Measurements from ENCODE around the gene SV2C.

The SV2C gene

GRCh38 chr5:76104027-76104426 is 20.8 kb downstream of the SV2C start:
- DNase-seq (ENCODE audit: low spot score): no peak

GRCh38 chr5:76106149-76106548 is 23.0 kb downstream of the SV2C start:
- DNase-seq (ENCODE audit: low spot score): no peak

GRCh38 chr5:76111477-76112174 is 28.4 kb downstream of the SV2C start:
- DNase-seq (ENCODE audit: low spot score): no peak

DNA sequence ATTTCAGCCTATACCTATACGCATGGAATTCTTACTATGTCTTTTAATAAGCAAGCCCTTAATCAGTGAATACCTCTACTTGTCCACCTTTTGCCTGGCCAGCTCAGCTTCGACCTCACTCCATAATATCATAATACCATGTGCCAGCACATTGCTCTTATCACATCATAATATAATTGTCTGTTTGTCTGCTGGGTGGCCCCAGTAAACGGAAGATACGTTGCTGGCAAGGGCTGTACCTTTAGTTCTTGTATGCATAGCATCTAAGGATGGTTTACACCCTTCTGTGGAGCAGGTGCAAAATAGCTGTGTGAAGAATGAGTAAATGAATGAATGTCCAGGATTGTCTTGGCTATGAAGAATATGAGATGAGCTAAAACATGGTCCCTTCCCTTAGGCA is 29.9 kb downstream of the SV2C start:
- no peak for DNase-seq (ENCODE audit: low spot score)

DNA sequence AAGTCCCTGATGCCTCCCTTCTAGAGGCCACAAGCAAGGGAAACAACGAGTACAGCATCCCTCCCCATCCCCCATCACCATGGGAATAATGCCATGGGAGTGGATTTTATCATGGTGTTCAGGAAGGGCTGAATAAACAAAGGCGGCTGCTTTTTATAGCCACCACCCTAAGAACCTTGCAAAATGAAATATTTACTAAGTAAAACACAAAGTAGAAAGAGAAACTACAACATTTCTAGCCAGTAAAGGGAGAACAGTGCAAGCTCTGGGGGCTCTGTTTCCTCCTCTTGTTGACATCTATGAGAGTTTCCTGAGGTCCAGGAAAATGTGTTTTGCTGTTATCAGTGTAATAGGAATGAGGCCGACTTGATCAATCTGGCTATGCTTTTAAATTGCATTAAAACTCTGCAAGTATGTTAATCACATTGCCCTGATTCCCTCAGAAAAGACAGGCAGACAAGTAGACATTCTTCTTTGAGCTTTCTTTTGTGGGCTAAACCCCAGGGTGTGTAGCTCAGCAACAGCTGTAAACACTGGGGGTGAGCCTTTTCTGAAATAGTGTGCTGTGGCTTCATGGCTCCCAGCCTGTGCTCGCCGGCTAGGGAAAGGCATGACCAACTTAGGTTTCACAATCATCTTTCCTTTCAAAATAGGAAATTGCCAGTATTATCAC is 31.1 kb downstream of the SV2C start:
- no peak for DNase-seq (ENCODE audit: low spot score)

GRCh38 chr5:76125346-76125745 is 42.2 kb downstream of the SV2C start:
- no peak for DNase-seq (ENCODE audit: low spot score)

GRCh38 chr5:76125888-76126287 is 42.7 kb downstream of the SV2C start:
- DNase-seq (ENCODE audit: low spot score): no peak

DNA sequence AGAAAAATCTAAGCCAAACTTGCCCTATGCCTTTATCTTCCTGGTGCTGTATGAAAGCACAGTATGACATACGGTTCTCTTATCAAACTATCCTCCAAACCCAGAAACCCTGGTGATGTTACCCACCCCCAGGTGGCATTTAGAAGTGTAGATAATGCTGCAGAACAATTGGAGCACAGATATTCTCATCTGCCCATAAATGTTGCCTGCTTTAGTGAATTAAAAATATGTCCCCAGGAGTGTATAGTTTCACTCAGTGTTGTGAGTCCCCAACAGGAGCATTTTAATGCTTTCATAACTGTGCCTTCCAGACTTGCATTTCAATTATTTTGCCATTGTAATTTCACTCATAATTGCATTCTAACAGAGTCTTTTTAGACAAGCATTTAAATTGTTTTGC is 50.8 kb downstream of the SV2C start:
- no peak for DNase-seq (ENCODE audit: low spot score)

- no peak for DNase-seq (ENCODE audit: low spot score)
These were observed 51.5 kb downstream of the SV2C start for GRCh38 chr5:76134646-76135045.

DNA sequence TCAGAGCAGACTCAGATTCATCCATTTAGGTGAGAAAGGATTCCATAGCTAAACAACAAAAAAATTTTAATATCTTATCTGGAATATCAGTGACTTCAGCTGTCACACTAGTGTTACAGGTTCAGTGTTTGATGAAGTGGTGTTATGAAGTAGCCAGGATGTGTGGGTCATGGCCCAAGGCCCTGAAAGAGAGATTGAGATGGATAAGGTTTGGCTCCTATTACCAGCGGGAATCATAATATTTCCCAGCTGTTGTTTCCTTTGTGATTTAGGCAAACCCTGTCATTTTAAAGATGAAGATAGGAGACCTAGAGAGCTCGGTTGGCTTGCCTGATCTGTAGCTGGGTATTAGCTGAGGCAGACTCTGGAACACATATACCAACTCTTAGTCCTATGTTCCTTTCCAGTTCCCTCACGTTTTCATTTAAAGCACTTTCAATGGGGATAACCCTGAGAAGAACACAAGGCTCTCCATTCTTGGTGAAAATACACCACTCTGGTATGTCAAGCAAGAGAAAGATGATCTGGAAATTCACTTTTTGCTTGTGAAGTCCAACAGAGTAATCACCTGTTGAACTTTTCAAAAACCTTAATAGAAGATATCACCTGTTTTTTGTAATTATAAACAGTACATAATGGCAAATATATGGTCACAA is 54.8 kb downstream of the SV2C start:
- no peak for DNase-seq (ENCODE audit: low spot score)

DNA sequence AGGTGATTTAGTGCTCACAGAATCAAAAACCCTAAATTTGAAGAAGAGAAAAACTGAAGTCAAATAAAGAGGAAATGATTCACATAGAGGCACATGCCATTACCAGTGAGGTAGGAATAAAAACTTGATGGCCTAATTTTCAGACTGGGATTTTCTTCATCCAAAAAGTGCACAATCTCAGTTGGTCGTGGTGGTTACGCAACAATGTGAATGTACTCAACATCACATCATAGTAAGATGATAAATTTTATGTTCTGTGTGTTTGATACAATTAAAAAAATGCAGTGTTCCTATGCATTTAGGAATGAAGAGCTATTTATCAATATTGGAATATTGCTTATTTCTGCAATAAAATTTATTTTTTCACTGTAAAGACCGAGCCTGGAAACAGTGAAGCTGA is 60.7 kb downstream of the SV2C start:
- DNase-seq (ENCODE audit: low spot score): no peak

GRCh38 chr5:76144513-76145274 is 61.5 kb downstream of the SV2C start:
- DNase-seq (ENCODE audit: low spot score): no peak

DNA sequence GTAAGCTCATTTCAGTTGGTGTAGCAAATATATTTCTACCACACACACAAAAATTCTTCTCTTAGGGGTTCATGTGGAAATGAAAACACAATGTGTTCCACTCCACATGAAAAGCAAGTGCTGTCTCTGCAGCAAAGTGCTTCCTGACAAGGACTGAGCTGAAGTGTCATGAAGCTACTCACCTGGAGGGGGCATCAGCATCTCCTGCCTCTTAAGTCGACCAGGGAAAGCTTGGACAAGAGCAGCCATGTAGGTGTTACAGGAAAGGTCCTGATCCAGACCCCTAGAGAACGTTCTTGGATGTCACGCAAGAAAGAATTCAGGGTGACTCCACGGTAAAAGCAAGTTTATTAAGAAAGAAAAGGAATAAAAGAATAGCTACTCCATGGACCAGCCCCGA is 62.8 kb downstream of the SV2C start:
- DNase-seq (ENCODE audit: low spot score): no peak

- DNase-seq (ENCODE audit: low spot score): no peak
These were observed 66.5 kb downstream of the SV2C start for GRCh38 chr5:76149636-76150035.

GRCh38 chr5:76152161-76152560 is 69.0 kb downstream of the SV2C start:
- DNase-seq (ENCODE audit: low spot score): no peak

DNA sequence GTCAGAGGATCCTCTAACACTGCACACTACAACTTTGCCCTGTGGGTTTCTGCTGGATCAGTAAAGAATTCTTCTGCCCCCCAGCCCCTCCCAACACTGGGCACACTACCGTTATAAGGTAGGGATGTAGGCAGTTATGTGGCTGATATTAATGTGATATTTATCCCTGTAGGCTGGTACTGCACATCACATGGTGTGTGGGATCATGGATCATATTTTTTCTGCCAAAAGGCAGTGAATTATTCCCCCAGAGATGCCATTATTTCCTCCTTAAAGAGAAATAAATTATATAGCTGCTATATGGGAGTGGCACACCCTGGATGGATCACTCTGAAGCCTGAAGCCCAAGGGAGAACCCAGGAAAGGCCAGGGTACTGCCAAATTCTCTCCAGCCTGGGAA is 69.5 kb downstream of the SV2C start:
- no peak for DNase-seq (ENCODE audit: low spot score)

- no peak for DNase-seq (ENCODE audit: low spot score)
These were observed 70.1 kb downstream of the SV2C start for GRCh38 chr5:76153271-76153670.

DNA sequence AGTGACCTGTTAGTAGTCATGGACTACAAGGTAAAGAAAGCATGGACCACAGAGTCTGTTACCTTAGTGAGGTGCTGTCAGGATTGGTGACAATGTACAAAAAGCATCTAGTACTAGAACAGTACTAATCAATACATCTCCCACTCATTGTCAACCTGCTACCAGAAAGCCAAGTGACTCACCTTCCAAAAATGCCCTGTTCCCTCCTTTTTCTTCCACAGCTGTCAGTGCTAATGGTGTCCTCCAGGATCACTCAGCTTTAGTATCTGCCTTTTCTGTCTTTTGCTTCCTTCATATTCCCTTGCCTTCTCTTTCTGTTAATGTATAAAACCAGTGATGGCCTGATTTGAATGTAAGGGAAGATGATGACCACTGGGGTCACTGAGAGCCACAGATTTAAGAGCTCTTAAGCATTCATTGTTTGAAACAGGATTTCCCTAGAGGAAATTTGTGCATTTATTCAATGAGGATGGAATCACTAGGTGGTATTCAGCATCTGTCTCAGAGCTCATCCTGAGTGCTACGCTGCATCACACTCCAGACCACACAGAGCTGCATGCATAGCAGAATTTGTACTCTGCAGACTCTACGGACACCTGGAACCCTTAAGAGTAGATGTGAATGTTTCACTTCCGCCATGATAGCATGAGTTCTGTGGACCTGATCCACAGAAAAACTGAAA is 71.0 kb downstream of the SV2C start:
- no peak for DNase-seq (ENCODE audit: low spot score)

DNA sequence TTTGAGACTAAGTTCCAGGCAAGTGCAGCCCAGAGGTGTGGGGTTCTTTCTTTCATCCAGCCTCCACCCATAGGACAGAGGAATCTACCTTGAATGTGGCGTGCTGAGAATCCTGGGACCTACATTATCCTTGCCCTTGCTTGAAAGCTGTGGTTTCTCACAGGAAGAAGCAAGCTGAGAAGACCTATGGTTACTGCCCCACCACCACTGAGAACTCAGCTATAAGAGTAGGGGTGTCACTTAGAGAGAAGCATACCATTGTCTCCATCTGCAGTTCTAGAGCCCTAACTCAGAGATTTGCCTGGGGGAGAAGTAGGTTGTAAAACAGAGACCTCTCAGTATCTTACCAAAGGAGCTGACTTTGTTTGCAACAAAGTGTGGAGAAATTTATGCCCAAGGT is 72.4 kb downstream of the SV2C start:
- DNase-seq (ENCODE audit: low spot score): no peak

DNA sequence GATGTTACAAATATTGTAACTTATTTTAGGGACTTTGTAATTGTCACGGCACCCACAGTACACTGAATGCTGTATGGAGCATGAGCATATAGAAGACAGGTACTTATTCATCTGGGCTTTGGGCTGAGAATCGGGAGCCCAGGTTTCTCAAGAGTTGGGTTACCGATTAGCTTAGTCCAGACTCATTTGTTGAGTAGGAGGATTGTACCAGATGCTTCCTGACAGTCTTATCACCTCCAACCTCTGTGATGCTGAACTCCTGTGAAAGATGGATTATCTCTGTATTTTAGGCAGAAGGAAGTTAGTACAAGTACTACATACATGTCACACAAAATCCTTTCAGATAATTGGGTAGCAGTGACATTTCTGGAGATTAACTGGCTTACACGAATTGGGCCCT is 79.2 kb downstream of the SV2C start:
- DNase-seq (ENCODE audit: low spot score): no peak

DNA sequence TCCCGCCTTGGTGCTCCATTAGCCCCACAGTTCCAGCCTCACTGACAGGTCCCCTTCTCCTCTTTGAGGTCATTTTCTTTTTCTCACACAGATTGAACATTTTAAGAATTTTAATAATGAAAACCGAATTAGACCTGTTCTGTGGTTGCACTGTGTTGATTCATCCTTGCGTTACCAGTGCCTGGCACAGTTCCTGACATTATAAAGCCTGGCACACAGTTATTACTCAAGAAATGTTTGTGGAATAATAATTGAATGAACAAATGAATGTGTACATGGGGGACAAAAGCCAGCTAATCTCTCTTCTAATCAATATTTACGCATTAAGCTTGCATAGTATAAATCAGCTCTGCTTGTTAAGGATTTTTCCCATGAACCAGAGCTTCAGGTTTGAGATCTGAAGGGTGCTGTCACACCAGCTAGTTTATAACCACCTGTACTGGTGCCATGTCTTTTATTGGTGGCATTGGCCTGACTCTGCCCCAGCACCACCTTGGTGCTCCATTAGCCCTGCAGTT is 80.0 kb downstream of the SV2C start:
- DNase-seq (ENCODE audit: low spot score): no peak

GRCh38 chr5:76165029-76165428 is 81.8 kb downstream of the SV2C start:
- DNase-seq (ENCODE audit: low spot score): no peak

Measured in AG08395 (cell line).